K562 (cell line): Measurements from ENCODE around the gene HLF. TPM values are rescaled to one million over a fixed set of nuclear protein-coding genes. Genes with fewer than 3 reads are reported as not detected.
A peak's percentile ranks its signal among the peaks of the same experiment; 100 is the strongest.

Experiments
- ATAC-seq: fragments of 200-7000 bp; cut with Tn5 transposase; 3 replicates; pipeline ENCODE4 v1.9.1; 2020; ENCODE audit warnings: moderate library complexity
- BruUV-seq: library from RNA; stranded (reverse); fragments of 400-500 nt; replicated peaks from 2 replicates; lab custom pipeline; 2021; lab: Mats Ljungman, UMichigan
- CTCF ChIA-PET: fragments of 300-600 bp; formaldehyde crosslinking; extraction: SDS; loops from one replicate; lab custom pipeline; 2021; ENCODE audit warnings: low intra/inter-chr PET ratio; lab: Yijun Ruan, JAX
- POLR2A ChIA-PET: fragments of 300-600, 350-650 bp; sonication (Branson Sonifier 250); formaldehyde crosslinking; extraction: SDS; loops from one replicate; lab custom pipeline; 2021; ENCODE audit warnings: antibody characterized with exemption, inconsistent platforms; lab: Yijun Ruan, JAX
- DNase-seq, 4 experiments: peaks; one replicate each; pipeline versions ENCODE4 v3.0.0 to v3.0.0-alpha.2; 2011 to 2018; ENCODE audit warnings: low spot score in 3 of 4, mixed read lengths in 3 of 4; ENCODE audit errors: extremely low read depth in 1 of 4
- FAIRE-seq: peaks from 2 replicates; lab custom pipeline; 2011; peaks lifted over from hg19 to GRCh38; lab: Jason Lieb, UNC
- H2AFZ ChIP-seq: 2 replicates; pipeline ENCODE4 v1.6.0; 2011; ENCODE audit warnings: low read depth, low read length, control low read depth, inconsistent platforms
- H3K27ac ChIP-seq: fragments of 200-600 bp; 3 replicates; pipeline ENCODE4 v1.8.0; 2011; ENCODE audit warnings: low read depth, mild to moderate bottlenecking, control low read depth, inconsistent platforms, low read length, moderate library complexity, mixed read lengths; ENCODE audit errors: extremely low read depth
- H3K27me3 ChIP-seq, 2 experiments: fragments of 300-600 bp in 1 of 2; 2 replicates in 1 of 2; 3 replicates in 1 of 2; pipeline versions ENCODE4 v1.6.0 to v1.8.0; 2011; ENCODE audit warnings: inconsistent platforms in 2 of 2, low read length in 2 of 2, mild to moderate bottlenecking in 1 of 2, mixed read lengths in 1 of 2, moderate library complexity in 1 of 2; ENCODE audit not compliant: control insufficient read depth in 2 of 2, insufficient read depth in 2 of 2
- H3K36me3 ChIP-seq: fragments of 300-600 bp; 3 replicates; pipeline ENCODE4 v1.8.0; 2011; ENCODE audit warnings: mild to moderate bottlenecking, low read length, inconsistent platforms; ENCODE audit not compliant: control insufficient read depth, insufficient read depth
- H3K4me1 ChIP-seq, 2 experiments: fragments of 200-600 bp in 1 of 2; replicated peaks in 1 of 2; 2 replicates in 1 of 2; 3 replicates in 1 of 2; pipeline versions ENCODE4 v1.5.1 to v1.8.0; 2011; ENCODE audit warnings: inconsistent platforms in 2 of 2, low read length in 2 of 2, mild to moderate bottlenecking in 1 of 2, mixed read lengths in 1 of 2, moderate library complexity in 1 of 2; ENCODE audit not compliant: control insufficient read depth in 2 of 2, insufficient read depth in 2 of 2
- H3K4me2 ChIP-seq: 2 replicates; pipeline ENCODE4 v1.6.1; 2011; ENCODE audit warnings: low read length, control low read depth, inconsistent platforms, mixed read lengths; ENCODE audit not compliant: insufficient read depth
- H3K4me3 ChIP-seq: fragments of 200-600 bp; sonication (generic), shearing (Covaris generic); 2 replicates; pipeline ENCODE4 v1.5.1; 2016; ENCODE audit warnings: control low read depth, inconsistent platforms
- H3K79me2 ChIP-seq: fragments of 200-600 bp; 3 replicates; pipeline ENCODE4 v1.8.0; 2011; ENCODE audit warnings: low read length, inconsistent platforms; ENCODE audit not compliant: control insufficient read depth, insufficient read depth
- H3K9ac ChIP-seq, 2 experiments: 2 replicates each; pipeline versions ENCODE4 v1.6.0 to v1.6.1; 2011; ENCODE audit warnings: low read depth in 2 of 2, low read length in 2 of 2, control low read depth in 1 of 2, inconsistent platforms in 1 of 2, mild to moderate bottlenecking in 1 of 2, mixed read lengths in 1 of 2; ENCODE audit not compliant: insufficient read depth in 1 of 2
- H3K9me1 ChIP-seq: one replicate; pipeline ENCODE4 v1.6.0; 2011; ENCODE audit warnings: inconsistent platforms, mild to moderate bottlenecking, low read length, moderate library complexity; ENCODE audit not compliant: control insufficient read depth, insufficient read depth
- H3K9me3 ChIP-seq: replicated peaks from 2 replicates; pipeline ENCODE4 v1.5.1; 2011; ENCODE audit warnings: low read depth, low read length, inconsistent platforms; ENCODE audit not compliant: control insufficient read depth, insufficient read depth
- H4K20me1 ChIP-seq: replicated peaks from 2 replicates; pipeline ENCODE4 v1.6.1; 2011; ENCODE audit warnings: low read length, inconsistent platforms, mixed read lengths; ENCODE audit not compliant: control insufficient read depth, insufficient read depth
- GABPB1 ChIP-seq: sonication (generic); formaldehyde crosslinking; IDR thresholded peaks from 2 replicates; pipeline ENCODE4 v1.8.0; 2022; ENCODE audit warnings: mild to moderate bottlenecking, missing genetic modification reagents
- HOXB6 ChIP-seq: fragments of 250-450 bp; sonication (Bioruptor Pico); IDR thresholded peaks from 2 replicates; pipeline ENCODE4 v1.5.1; 2022; ENCODE audit warnings: mild to moderate bottlenecking, borderline replicate concordance
- MYC ChIP-seq, 2 experiments: fragments of 250-450 bp in 1 of 2; sonication (Bioruptor Pico) in 1 of 2; IDR thresholded peaks; 2 replicates each; pipeline versions ENCODE4 v1.5.1 to v1.6.1; 2012 to 2021; ENCODE audit warnings: low read depth in 2 of 2, borderline replicate concordance in 1 of 2, improper control_type of control experiment in 1 of 2, low read length in 1 of 2, mild to moderate bottlenecking in 1 of 2, moderate library complexity in 1 of 2
- NCOA6 ChIP-seq: fragments of 450-650 bp; IDR thresholded peaks from 2 replicates; pipeline ENCODE4 v1.6.1; 2017; ENCODE audit warnings: mild to moderate bottlenecking
- NR4A1 ChIP-seq, 2 experiments: fragments of 250-450 bp in 1 of 2; fragments of 450-650 bp in 1 of 2; sonication (Bioruptor Pico) in 1 of 2; IDR thresholded peaks; 2 replicates each; pipeline versions ENCODE4 v1.4.0 to v1.6.1; 2016 to 2020; ENCODE audit warnings: mild to moderate bottlenecking in 2 of 2, missing compliant biosample characterization in 1 of 2, missing genetic modification characterization in 1 of 2, moderate library complexity in 1 of 2
- SMARCA5 ChIP-seq: fragments of 450-650 bp; IDR thresholded peaks from 2 replicates; pipeline ENCODE4 v1.6.1; 2016
- ZNF140 ChIP-seq: fragments of 250-450 bp; sonication (Bioruptor Pico); IDR thresholded peaks from 2 replicates; pipeline ENCODE4 v1.8.0; 2021; ENCODE audit warnings: moderate library complexity, mild to moderate bottlenecking, inconsistent platforms
- WGBS: fragments of 100-300 bp; shearing (Covaris generic); methylation state at CpG from one replicate; pipeline ENCODE4 v1.1.6; 2016; ENCODE audit warnings: low coverage, mixed read lengths; ENCODE audit not compliant: insufficient coverage; ENCODE audit errors: missing lambda C conversion rate; 5-methylcytosine and 5-hydroxymethylcytosine counted together
- in situ Hi-C: fragments of 300-500 bp; cut with MboI; formaldehyde crosslinking; loops from 4 replicates; pipeline ENCODE4 v1.15.0; 2018; ENCODE audit warnings: inconsistent platforms, mixed read lengths
- intact Hi-C: fragments of 100-400 bp; cut with micrococcal nuclease; formaldehyde crosslinking; loops from 2 replicates; pipeline ENCODE4 v1.14.2; 2022
- polyA plus RNA-seq, 8 experiments: library from polyadenylated mRNA; depleted of rRNA in 4 of 8; stranded (reverse) in 5 of 8; unstranded in 3 of 8; fragments of >200 nt; fragmentation: Nextera tagmentation in 2 of 8; fragmentation: Illumina TruSeq in 1 of 8; extraction: Ambion mirVana in 2 of 8; extraction: Trizol in 1 of 8; gene quantifications; 2 replicates each; pipeline versions ENCODE4 v1.2.1 to v1.2.3, GENCODE V29; 2011 to 2014; ENCODE audit warnings: inconsistent platforms in 1 of 8, missing spikeins in 1 of 8
- total RNA-seq, 7 experiments: library from RNA; depleted of rRNA in 6 of 7; stranded (reverse); fragments of >200 nt in 6 of 7; fragmentation: Illumina TruSeq in 2 of 7; extraction: Trizol in 2 of 7; gene quantifications; 2 replicates each; pipeline versions ENCODE4 v1.2.1 to v1.2.3, GENCODE V29; 2011 to 2021; ENCODE audit warnings: low replicate concordance in 1 of 7
- TF ChIP-seq, protein P1 (sequence below): fragments of 150-350 bp; IDR thresholded peaks from 2 replicates; pipeline ENCODE4 v1.6.1; 2014; ENCODE audit warnings: low read depth, mild to moderate bottlenecking, low read length, borderline replicate concordance

HLF gene
- total and polyA plus RNA-seq, 9 of the 15 experiments (the other 6 are each of a cell fraction or from before 2014, with no cell fraction given): 0.03 to 0.24 (median 0.09) TPM

DNA sequence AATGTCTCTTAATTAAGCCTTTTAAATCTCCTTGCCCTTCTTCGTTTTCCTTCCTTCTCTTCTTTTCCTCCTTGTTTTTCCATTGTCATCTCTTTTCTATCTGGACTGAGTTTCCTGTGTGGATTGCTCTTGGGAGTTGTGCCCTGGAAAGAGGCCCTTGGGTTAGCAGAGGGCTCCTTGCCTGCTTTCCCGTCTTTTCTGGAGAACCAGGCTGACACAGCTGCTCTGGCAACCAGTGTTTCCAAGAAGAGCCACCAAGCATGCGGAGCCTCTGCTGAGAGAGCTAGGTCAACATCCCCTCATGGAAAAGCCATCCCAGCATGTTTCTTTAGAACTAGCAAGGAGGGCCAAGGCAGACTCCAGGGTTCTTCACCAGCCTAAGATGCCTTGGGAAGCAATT, 75.4 kb downstream of the HLF start:
- Histone ChIP-seq H3K27me3 (no peaks in the 10 kb centered on the region), H3K4me2 (no peak overlapping the region), H3K4me3 (no peak overlapping the region), H3K9ac (peak overlapping the region in 1 of 2 experiments; percentile 32; a peak in 1 of 4 replicates), H3K36me3 (no peaks in the 10 kb centered on the region), H3K9me1 (no peaks in the 10 kb centered on the region), H3K27ac (no peak overlapping the region), H3K4me1 (peaks cover 14 to 32% of the 10 kb centered on the region in 2 experiments), H4K20me1 (no peaks in the 10 kb centered on the region), H3K9me3 (no peaks in the 10 kb centered on the region), H2AFZ (peak overlapping the region; percentile 58), H3K79me2 (no peaks in the 10 kb centered on the region)
- intact Hi-C loops (loop anchor here (10.0 kb wide), 1 partner anchor 105 kb away; no protein-coding TSS in a partner anchor), in situ Hi-C loops (no loop called here)
- CTCF ChIA-PET: no interaction called here
- WGBS: 47% methylated on average over 3 of the region's 3 CpGs
- POLR2A ChIA-PET: no interaction called here
- ATAC-seq: no peak
- no peak for FAIRE-seq
- TF ChIP-seq HOXB6: no peak
- BruUV-seq: no TSS peak
- no peak for DNase-seq

DNA sequence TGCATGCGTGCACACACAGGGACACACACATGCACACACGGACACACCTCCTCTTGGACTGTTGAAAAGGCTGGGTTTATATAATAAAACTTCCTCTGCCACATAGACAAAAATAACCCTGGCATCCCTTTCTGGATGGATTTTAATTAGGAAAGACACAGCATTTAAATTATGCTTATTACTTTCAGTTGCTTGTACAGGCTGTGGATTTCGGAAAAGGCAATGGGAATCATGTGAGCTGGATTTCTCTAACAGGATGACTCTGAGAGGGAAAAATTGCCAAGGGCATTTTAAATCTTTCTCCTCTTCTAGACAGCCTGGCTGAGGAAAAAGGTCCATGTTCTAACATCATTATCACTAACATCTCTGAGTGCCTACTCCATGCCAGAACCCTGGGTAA, 75.9 kb downstream of the HLF start:
- POLR2A ChIA-PET: no interaction called here
- Histone ChIP-seq H4K20me1 (no peaks in the 10 kb centered on the region), H3K4me3 (no peak overlapping the region), H3K27me3 (no peaks in the 10 kb centered on the region), H3K79me2 (no peaks in the 10 kb centered on the region), H3K27ac (no peak overlapping the region), H3K4me2 (no peak overlapping the region), H3K36me3 (no peaks in the 10 kb centered on the region), H3K9me3 (0 out of 2 replicates have a peak, but pooled peaks cover 1% of the 10 kb centered on the region), H3K9me1 (no peaks in the 10 kb centered on the region), H3K4me1 (peaks cover 18 to 37% of the 10 kb centered on the region in 2 experiments), H2AFZ (no peak overlapping the region), H3K9ac (no peak overlapping the region)
- in situ Hi-C loops (no loop called here), intact Hi-C loops (loop anchor here (10.0 kb wide), 1 partner anchor 106 kb away; no protein-coding TSS in a partner anchor)
- FAIRE-seq (no peak), DNase-seq (no peak), ATAC-seq (no peak)
- WGBS: 98% methylated on average over 3 of the region's 3 CpGs
- no peak for TF ChIP-seq GABPB1
- TF ChIP-seq NR4A1 (CRISPR knock-in tag; IDR thresholded peaks at IDR 0.05): no peak
- TF ChIP-seq NR4A1 (tag; IDR thresholded peaks at IDR 0.05): no peak
- TF ChIP-seq NCOA6: no peak
- TF ChIP-seq ZNF140 (CRISPR knock-in tag): no peak
- no peak for TF ChIP-seq MYC (IDR thresholded peaks at IDR 0.05; ENCODE audit: low read depth, low read length)
- TF ChIP-seq MYC (CRISPR knock-in tag; IDR thresholded peaks at IDR 0.05; ENCODE audit: borderline replicate concordance, low read depth): no peak
- no peak for TF ChIP-seq SMARCA5
- TF ChIP-seq, protein P1, sequence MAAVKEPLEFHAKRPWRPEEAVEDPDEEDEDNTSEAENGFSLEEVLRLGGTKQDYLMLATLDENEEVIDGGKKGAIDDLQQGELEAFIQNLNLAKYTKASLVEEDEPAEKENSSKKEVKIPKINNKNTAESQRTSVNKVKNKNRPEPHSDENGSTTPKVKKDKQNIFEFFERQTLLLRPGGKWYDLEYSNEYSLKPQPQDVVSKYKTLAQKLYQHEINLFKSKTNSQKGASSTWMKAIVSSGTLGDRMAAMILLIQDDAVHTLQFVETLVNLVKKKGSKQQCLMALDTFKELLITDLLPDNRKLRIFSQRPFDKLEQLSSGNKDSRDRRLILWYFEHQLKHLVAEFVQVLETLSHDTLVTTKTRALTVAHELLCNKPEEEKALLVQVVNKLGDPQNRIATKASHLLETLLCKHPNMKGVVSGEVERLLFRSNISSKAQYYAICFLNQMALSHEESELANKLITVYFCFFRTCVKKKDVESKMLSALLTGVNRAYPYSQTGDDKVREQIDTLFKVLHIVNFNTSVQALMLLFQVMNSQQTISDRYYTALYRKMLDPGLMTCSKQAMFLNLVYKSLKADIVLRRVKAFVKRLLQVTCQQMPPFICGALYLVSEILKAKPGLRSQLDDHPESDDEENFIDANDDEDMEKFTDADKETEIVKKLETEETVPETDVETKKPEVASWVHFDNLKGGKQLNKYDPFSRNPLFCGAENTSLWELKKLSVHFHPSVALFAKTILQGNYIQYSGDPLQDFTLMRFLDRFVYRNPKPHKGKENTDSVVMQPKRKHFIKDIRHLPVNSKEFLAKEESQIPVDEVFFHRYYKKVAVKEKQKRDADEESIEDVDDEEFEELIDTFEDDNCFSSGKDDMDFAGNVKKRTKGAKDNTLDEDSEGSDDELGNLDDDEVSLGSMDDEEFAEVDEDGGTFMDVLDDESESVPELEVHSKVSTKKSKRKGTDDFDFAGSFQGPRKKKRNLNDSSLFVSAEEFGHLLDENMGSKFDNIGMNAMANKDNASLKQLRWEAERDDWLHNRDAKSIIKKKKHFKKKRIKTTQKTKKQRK: no peak
- CTCF ChIA-PET: no interaction called here
- BruUV-seq: no TSS peak
